ENCODE results near the gene C1QTNF6. TPM values are rescaled to one million over a fixed set of nuclear protein-coding genes. Genes with fewer than 3 reads are reported as not detected.

C1QTNF6 gene
- total and polyA plus RNA-seq, 2 of the 8 experiments (the other 6 are each of a cell fraction or from before 2014, with no cell fraction given): 3.1 to 6.5 TPM

DNA sequence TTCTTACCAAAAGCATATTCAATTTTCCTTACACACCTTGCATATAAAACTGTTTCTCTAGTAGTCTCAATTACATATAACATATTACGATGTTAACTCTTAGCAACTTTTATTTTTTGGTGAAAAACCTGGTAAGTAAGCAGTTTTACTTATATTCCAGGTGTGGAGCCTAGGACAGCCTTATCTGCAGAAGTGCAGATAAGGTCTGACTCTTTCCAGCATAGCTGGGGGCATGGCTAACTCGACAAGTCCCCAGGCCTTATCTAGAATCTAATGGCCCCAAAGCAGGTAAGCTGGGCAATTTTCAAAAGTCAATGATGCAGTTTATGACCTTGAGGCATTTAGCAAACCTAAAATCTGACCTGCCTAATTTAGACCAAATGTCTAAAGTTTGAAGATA, 4.2 kb upstream of the C1QTNF6 start:
- Histone ChIP-seq H2AK5ac (ENCODE audit: low read depth, low read length) (no peak overlapping the region), H3K23ac (ENCODE audit: insufficient read length) (no peak overlapping the region), H3K4me2 (ENCODE audit: insufficient read depth in 1 of 2, low read depth in 2 of 2, low read length in 2 of 2) (no peak overlapping the region), H3K9ac (replicated peaks in 1 of 4; ENCODE audit: extremely low read depth in 1 of 4, low read depth in 3 of 4, low read length in 3 of 4) (no peak overlapping the region), H2BK5ac (ENCODE audit: low read depth, low read length) (no peak overlapping the region), H4K5ac (ENCODE audit: insufficient read length, low read depth, low read length) (no peak overlapping the region), H2BK20ac (ENCODE audit: low read length) (no peak overlapping the region), H3K23me2 (ENCODE audit: low read depth, low read length) (peaks cover 3% of the 10 kb centered on the region; the same call in 1 of the 2 replicates), H3K56ac (replicated peaks; ENCODE audit: insufficient read length, low read depth, low read length) (no peak overlapping the region), H4K20me1 (replicated peaks in 1 of 2; ENCODE audit: control insufficient read depth in 1 of 2, insufficient read depth in 2 of 2, low read length in 2 of 2) (no peaks in the 10 kb centered on the region), H3K27me3 (replicated peaks in 1 of 4; ENCODE audit: control insufficient read depth in 3 of 4, extremely low read depth in 1 of 4, insufficient read depth in 3 of 4, low read length in 3 of 4) (no peaks in the 10 kb centered on the region), H2BK120ac (replicated peaks; ENCODE audit: low read depth, low read length) (no peak overlapping the region), H3K4ac (replicated peaks; ENCODE audit: insufficient read length, low read depth, low read length) (no peak overlapping the region), H3K18ac (ENCODE audit: extremely low read depth, low read length) (no peak overlapping the region), H3K9me3 (ENCODE audit: insufficient read depth in 2 of 2, low read depth in 1 of 2, low read length in 1 of 2) (peaks cover 4 to 6% of the 10 kb centered on the region in 2 experiments; a peak in 3 of 4 replicates), H3K4me3 (ENCODE audit: extremely low read depth in 1 of 4, insufficient read depth in 2 of 4, low read depth in 3 of 4, low read length in 4 of 4) (no peak overlapping the region), H3K27ac (ENCODE audit: low read depth, low read length) (no peak overlapping the region), H3K14ac (ENCODE audit: insufficient read length) (no peak overlapping the region), H3K79me1 (ENCODE audit: low read depth, low read length) (no peaks in the 10 kb centered on the region), H3K4me1 (replicated peaks in 1 of 4; ENCODE audit: control insufficient read depth in 3 of 4, insufficient read depth in 4 of 4, low read length in 3 of 4) (peaks cover 5 to 22% (median 14%) of the 10 kb centered on the region in 4 experiments), H3K36me3 (ENCODE audit: control insufficient read depth in 2 of 4, insufficient read depth in 4 of 4, low read length in 3 of 4) (peaks cover 0 to 8% (median 0%) of the 10 kb centered on the region in 4 experiments; a peak in 2 of 8 replicates), H2BK15ac (ENCODE audit: low read length) (no peak overlapping the region), H2BK12ac (ENCODE audit: low read depth, low read length) (no peak overlapping the region), H4K91ac (replicated peaks; ENCODE audit: insufficient read length, low read length) (no peak overlapping the region), H2AFZ (ENCODE audit: low read length) (no peak overlapping the region), H4K8ac (ENCODE audit: extremely low read depth, insufficient read depth, low read length) (no peak overlapping the region), H3K79me2 (ENCODE audit: control insufficient read depth in 1 of 2, insufficient read depth in 2 of 2, low read length in 2 of 2) (no peaks in the 10 kb centered on the region)
- no peak for TF ChIP-seq CHD1 (IDR thresholded peaks at IDR 0.05; ENCODE audit: low read depth, low read length)
- no peak for TF ChIP-seq BACH1 (IDR thresholded peaks at IDR 0.05; ENCODE audit: low read length)
- TF ChIP-seq ZNF274 (IDR thresholded peaks at IDR 0.05; ENCODE audit: borderline replicate concordance, extremely low read depth, low read length): no peak
- ChIA-PET CTCF (ENCODE audit: partially characterized antibody) (interaction anchor here (0.9 to 1.4 kb wide), 4 partner anchors 21 to 139 kb away, joined by 3 to 4 read pairs (median 3); no protein-coding TSS in a partner anchor), POLR2A (ENCODE audit: partially characterized antibody) (no interaction called here)
- FAIRE-seq: no peak
- 74% methylated on average over 2 of the region's 2 CpGs; no CpG with 5 or more reads in 1 of the 2 experiments for WGBS, 2 experiments (ENCODE audit: extremely low coverage in 1 of 2, insufficient coverage in 1 of 2, insufficient read length in 1 of 2, insufficient replicate concordance in 2 of 2, low coverage in 1 of 2, low lambda C conversion rate in 2 of 2, missing lambda C conversion rate in 1 of 2)
- no peak for DNase-seq (ENCODE audit: low read depth in 1 of 2, low spot score in 2 of 2)

Data from H1 (cell line).